K562 (cell line): ENCODE results near the gene MDH2. TPM values are rescaled to one million over a fixed set of nuclear protein-coding genes. Genes with fewer than 3 reads are reported as not detected.

ENCODE experiments used
- BCOR ChIP-seq: fragments of 450-650 bp; IDR thresholded peaks from 2 replicates; pipeline ENCODE4 v1.6.1; 2016
- BDP1 ChIP-seq: IDR thresholded peaks from 3 replicates; pipeline ENCODE4 v1.6.1; 2011; ENCODE audit not compliant: insufficient read length, insufficient read depth
- CREBBP ChIP-seq: IDR thresholded peaks from one replicate; pipeline ENCODE4 v1.6.1; 2012; ENCODE audit warnings: low read depth, mild to moderate bottlenecking, control low read depth, inconsistent platforms, low read length
- CUX1 ChIP-seq: fragments of 200-800 bp; sonication (Bioruptor generic); IDR thresholded peaks from 2 replicates; pipeline ENCODE4 v1.6.1; 2016; ENCODE audit warnings: missing genetic modification characterization, missing compliant biosample characterization
- HIVEP1 ChIP-seq: fragments of 250-450 bp; sonication (Bioruptor Pico); IDR thresholded peaks from 2 replicates; pipeline ENCODE4 v1.4.0; 2020; ENCODE audit warnings: mild to moderate bottlenecking
- HOXB6 ChIP-seq: fragments of 250-450 bp; sonication (Bioruptor Pico); IDR thresholded peaks from 2 replicates; pipeline ENCODE4 v1.5.1; 2022; ENCODE audit warnings: mild to moderate bottlenecking, borderline replicate concordance
- JUNB ChIP-seq: fragments of 450-650 bp; formaldehyde crosslinking; conservative IDR thresholded peaks from 2 replicates; pipeline ENCODE4 v1.4.0; 2020; ENCODE audit warnings: mild to moderate bottlenecking
- KLF16 ChIP-seq: IDR thresholded peaks from 2 replicates; pipeline ENCODE4 v1.6.1; 2016; ENCODE audit warnings: antibody characterized with exemption
- MCM2 ChIP-seq: fragments of 450-650 bp; IDR thresholded peaks from 2 replicates; pipeline ENCODE4 v1.6.1; 2017; ENCODE audit warnings: low read depth, mild to moderate bottlenecking
- POLR2G ChIP-seq: fragments of 200-400 bp; formaldehyde crosslinking; IDR thresholded peaks from 2 replicates; pipeline ENCODE4 v1.6.1; 2017; ENCODE audit warnings: low read depth, mild to moderate bottlenecking, antibody characterized with exemption, low read length, moderate library complexity
- SMAD2 ChIP-seq: fragments of 150-350 bp; IDR thresholded peaks from 2 replicates; pipeline ENCODE4 v1.6.1; 2014; ENCODE audit warnings: low read depth, mild to moderate bottlenecking, low read length
- TEAD2 ChIP-seq: fragments of 450-650 bp; IDR thresholded peaks from 2 replicates; pipeline ENCODE4 v1.6.1; 2016; ENCODE audit warnings: missing genetic modification characterization, control low read depth, missing compliant biosample characterization
- XRCC5 ChIP-seq: fragments of 200-400 bp; formaldehyde crosslinking; IDR thresholded peaks from 2 replicates; pipeline ENCODE4 v1.6.1; 2017; ENCODE audit warnings: low read depth, mild to moderate bottlenecking, low read length
- ZBTB34 ChIP-seq: fragments of 250-450 bp; sonication (Bioruptor Pico); IDR thresholded peaks from 2 replicates; pipeline ENCODE4 v1.8.0; 2021; ENCODE audit warnings: mild to moderate bottlenecking, moderate library complexity
- ZC3H4 ChIP-seq: sonication (generic); formaldehyde crosslinking; IDR thresholded peaks from 2 replicates; pipeline ENCODE4 v1.9.0; 2021; ENCODE audit warnings: missing genetic modification reagents, borderline replicate concordance
- ZKSCAN1 ChIP-seq: fragments of 150-350 bp; IDR thresholded peaks from 2 replicates; pipeline ENCODE4 v1.6.1; 2016; ENCODE audit warnings: low read depth, low read length
- ZNF143 ChIP-seq: sonication (generic); formaldehyde crosslinking; IDR thresholded peaks from 2 replicates; pipeline ENCODE4 v1.9.0; 2022; ENCODE audit warnings: mild to moderate bottlenecking, missing genetic modification reagents
- ZNF23 ChIP-seq: fragments of 250-450 bp; sonication (Bioruptor Pico); IDR thresholded peaks from 2 replicates; pipeline ENCODE4 v1.4.0; 2020; ENCODE audit warnings: mild to moderate bottlenecking
- ZNF274 ChIP-seq: IDR thresholded peaks from 2 replicates; pipeline ENCODE4 v1.6.1; 2011; ENCODE audit warnings: low read depth, mild to moderate bottlenecking, low read length, moderate library complexity, borderline replicate concordance
- ZNF79 ChIP-seq: fragments of 250-450 bp; sonication (Bioruptor Pico); IDR thresholded peaks from 2 replicates; pipeline ENCODE4 v1.4.0; 2020; ENCODE audit warnings: low read depth, mild to moderate bottlenecking, moderate library complexity
- polyA plus RNA-seq, 8 experiments: library from polyadenylated mRNA; depleted of rRNA in 4 of 8; stranded (reverse) in 5 of 8; unstranded in 3 of 8; fragments of >200 nt; fragmentation: Nextera tagmentation in 2 of 8; fragmentation: Illumina TruSeq in 1 of 8; extraction: Ambion mirVana in 2 of 8; extraction: Trizol in 1 of 8; gene quantifications; 2 replicates each; pipeline versions ENCODE4 v1.2.1 to v1.2.3, GENCODE V29; 2011 to 2014; ENCODE audit warnings: inconsistent platforms in 1 of 8, missing spikeins in 1 of 8
- total RNA-seq, 7 experiments: library from RNA; depleted of rRNA in 6 of 7; stranded (reverse); fragments of >200 nt in 6 of 7; fragmentation: Illumina TruSeq in 2 of 7; extraction: Trizol in 2 of 7; gene quantifications; 2 replicates each; pipeline versions ENCODE4 v1.2.1 to v1.2.3, GENCODE V29; 2011 to 2021; ENCODE audit warnings: low replicate concordance in 1 of 7

Gene MDH2
- total and polyA plus RNA-seq, 9 of the 15 experiments (the other 6 are each of a cell fraction or from before 2014, with no cell fraction given): 106 to 701 (median 242) TPM

GRCh38 chr7:76047811-76048667 lies at the start of gene MDH2, which contains the start of gene STYXL1 (continued):
- TF ChIP-seq CUX1 (no peak), TEAD2 (tag) (no peak), SMAD2 (no peak), ZNF274 (peak; percentile 54; the same call in 1 of the 2 replicates), ZBTB34 (no peak), ZNF23 (no peak), KLF16 (no peak), BCOR (peak; percentile 12; the same call in 1 of the 2 replicates), MCM2 (no peak), CREBBP (no peak), JUNB (CRISPR knock-in tag) (0 out of 2 replicates have a peak, but pooled peaks have one; percentile 32), XRCC5 (no peak), ZC3H4 (CRISPR knock-in tag) (no peak; the same call in 1 of the 2 replicates), HIVEP1 (CRISPR knock-in tag) (0 out of 2 replicates have a peak, but pooled peaks have one; percentile 62), ZNF143 (CRISPR knock-in tag) (no peak), ZNF79 (CRISPR knock-in tag) (no peak), ZKSCAN1 (peak; percentile 22; the same call in 1 of the 2 replicates), POLR2G (peak; percentile 100), HOXB6 (CRISPR knock-in tag) (no peak; the same call in 1 of the 2 replicates), BDP1 (no peak)
